GM12878 (cell line): Measurements from ENCODE around the gene SLC35C1.

Experiments
- CREB1 ChIP-seq: IDR thresholded peaks from 2 replicates; pipeline ENCODE4 v1.6.1; 2012; ENCODE audit warnings: low read depth, mild to moderate bottlenecking, inconsistent platforms
- CTCF ChIP-seq, 3 experiments: IDR thresholded peaks in 2 of 3; conservative IDR thresholded peaks in 1 of 3; 2 replicates each; pipeline ENCODE4 v1.5.1; 2011; ENCODE audit warnings: low read depth in 3 of 3, low read length in 3 of 3, mild to moderate bottlenecking in 3 of 3, control low read depth in 2 of 3, moderate library complexity in 2 of 3, inconsistent platforms in 1 of 3, mixed read lengths in 1 of 3; ENCODE audit not compliant: control insufficient read depth in 2 of 3, insufficient read depth in 1 of 3; ENCODE audit errors: extremely low read depth in 1 of 3
- EGR1 ChIP-seq, 2 experiments: IDR thresholded peaks; 1 replicate in 1 of 2; 2 replicates in 1 of 2; pipeline ENCODE4 v1.6.1; 2011 to 2012; ENCODE audit warnings: low read depth in 2 of 2, low read length in 2 of 2, borderline replicate concordance in 1 of 2, mild to moderate bottlenecking in 1 of 2, moderate library complexity in 1 of 2
- RBBP5 ChIP-seq: fragments of 200-600 bp; sonication (generic); conservative IDR thresholded peaks from 2 replicates; pipeline ENCODE4 v1.6.1; 2016
- USF1 ChIP-seq: IDR thresholded peaks from 2 replicates; pipeline ENCODE4 v1.6.1; 2011; ENCODE audit warnings: borderline replicate concordance, low read depth, mild to moderate bottlenecking, moderate library complexity, mixed read lengths, low read length; ENCODE audit not compliant: insufficient read depth; ENCODE audit errors: extremely low read length

- TF ChIP-seq CREB1: no peak
- TF ChIP-seq USF1: no peak
- no peak for TF ChIP-seq RBBP5
- no peak for TF ChIP-seq EGR1 (IDR thresholded peaks at IDR 0.05; ENCODE audit: borderline replicate concordance in 1 of 2, low read depth in 2 of 2, low read length in 2 of 2)
- no peak for TF ChIP-seq CTCF (IDR thresholded peaks at IDR 0.05 in 2 of 3, conservative IDR thresholded peaks at IDR 0.05 in 1 of 3; ENCODE audit: control insufficient read depth in 2 of 3, extremely low read depth in 1 of 3, insufficient read depth in 1 of 3, low read depth in 3 of 3, low read length in 3 of 3)
Measured at GRCh38 chr11:45796461-45796861, 8.5 kb upstream of the SLC35C1 start.
